GM19438 (cell line): ENCODE data around the gene LYRM7.

Source experiments
- ATAC-seq: cut with Tn5 transposase; IDR thresholded peaks from one replicate; pipeline ENCODE4 v1.9.1; 2021; ENCODE audit warnings: low read depth; ENCODE audit not compliant: unreplicated experiment

The LYRM7 gene

GRCh38 chr5:131254741-131255140 lies 84.0 kb downstream of the LYRM7 start:
- ATAC-seq, result no peak
